SIG-M5 (cell line): Measurements from ENCODE around the gene STKLD1.
A peak's percentile ranks its signal among the peaks of the same experiment; 100 is the strongest.

Experiments
- DNase-seq: peaks from one replicate; lab custom pipeline; 2025; lab: John Stamatoyannopoulos, UW

The STKLD1 gene

GRCh38 chr9:133345596-133345995 is 30.6 kb upstream of the STKLD1 start:
- DNase-seq: no peak

- no peak for DNase-seq
Observed at GRCh38 chr9:133346021-133346785, 30.0 kb upstream of the STKLD1 start.

- no peak for DNase-seq
Observed at GRCh38 chr9:133347515-133347984, 28.6 kb upstream of the STKLD1 start.

- peak; percentile 82 for DNase-seq
Observed at GRCh38 chr9:133347985-133348717, 28.0 kb upstream of the STKLD1 start, which contains the start of the genes MED22 and RPL7A. MED22 (minus strand) TSS chr9:133348131; CDS start chr9:133346662, 1,469 bp downstream. RPL7A (plus strand) TSS chr9:133348218; CDS start chr9:133348244, 26 bp downstream.

GRCh38 chr9:133348718-133349573 is 27.2 kb upstream of the STKLD1 start:
- DNase-seq: no peak

- no peak for DNase-seq
Observed at GRCh38 chr9:133349965-133350616, 26.1 kb upstream of the STKLD1 start.

GRCh38 chr9:133351526-133351907 is 24.6 kb upstream of the STKLD1 start:
- no peak for DNase-seq

- no peak for DNase-seq
Observed at GRCh38 chr9:133351908-133352634, 24.1 kb upstream of the STKLD1 start.

- DNase-seq: no peak
Observed at GRCh38 chr9:133352635-133353340, 23.4 kb upstream of the STKLD1 start.

GRCh38 chr9:133353548-133353947 is 22.6 kb upstream of the STKLD1 start:
- DNase-seq: no peak

GRCh38 chr9:133354766-133355165 is 21.4 kb upstream of the STKLD1 start:
- peak; percentile 38 for DNase-seq

GRCh38 chr9:133355881-133356357 is 20.2 kb upstream of the STKLD1 start:
- no peak for DNase-seq

GRCh38 chr9:133356391-133357091 is 19.6 kb upstream of the STKLD1 start, which contains the start of the genes SURF1 and SURF2:
SURF1 (minus strand) TSS chr9:133356487; CDS start chr9:133356453, 34 bp downstream.
SURF2 (plus strand) TSS chr9:133356550; CDS start chr9:133356593, 43 bp downstream.
- no peak for DNase-seq

- DNase-seq: no peak
Observed at GRCh38 chr9:133357656-133358055, 18.5 kb upstream of the STKLD1 start.

- DNase-seq: no peak
Observed at GRCh38 chr9:133359399-133360175, 16.6 kb upstream of the STKLD1 start.

GRCh38 chr9:133360400-133361393 is 15.5 kb upstream of the STKLD1 start:
- no peak for DNase-seq

- no peak for DNase-seq
Observed at GRCh38 chr9:133361507-133362092, 14.6 kb upstream of the STKLD1 start.
